ENCODE results near the gene PCDH1.
"Not testable (repeated sequence)": the region's sequence is repeated elsewhere in the genome, so short reads cannot be mapped to it uniquely, and the experiment has no call there.

PCDH1 gene

DNA sequence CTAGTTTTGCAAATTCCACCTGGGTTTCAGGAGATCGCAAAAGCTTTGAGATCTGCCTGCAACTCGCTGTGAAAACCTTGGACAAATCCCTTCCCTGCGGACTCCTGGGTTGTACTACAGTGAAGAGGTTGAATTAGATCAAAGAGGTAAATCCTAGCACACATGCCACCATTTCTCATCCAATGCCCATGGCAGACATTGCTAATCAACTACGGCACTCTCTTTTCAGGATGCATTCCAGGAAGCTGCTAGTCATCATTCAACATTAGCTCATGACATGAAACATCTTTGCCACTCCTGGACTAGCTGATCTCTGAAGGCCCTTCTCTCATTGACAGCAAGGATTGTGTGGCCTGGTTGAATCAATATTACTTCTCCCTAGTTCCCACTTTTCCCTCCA, 46.1 kb downstream of the PCDH1 start:
- no peak for DNase-seq (ENCODE audit: low read depth)

DNA sequence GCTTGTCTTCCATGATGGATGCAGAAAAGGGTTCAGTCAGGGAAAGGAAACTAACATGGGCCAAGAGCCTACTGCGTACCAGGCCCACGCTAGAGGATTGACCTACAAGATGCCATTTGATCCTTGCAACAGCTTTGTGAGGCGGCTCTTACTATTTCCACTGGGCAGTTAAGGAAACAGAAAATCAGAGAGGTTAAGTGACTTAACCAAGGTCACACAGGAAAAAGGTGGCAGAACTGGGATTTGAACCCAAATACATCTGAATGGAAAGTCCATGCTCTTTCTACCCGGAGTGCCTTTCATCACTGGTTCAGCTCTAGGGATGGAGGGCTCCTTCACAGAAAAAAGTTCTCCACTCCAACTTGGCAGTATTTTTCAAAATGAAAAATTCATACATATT, 50.0 kb downstream of the PCDH1 start:
- DNase-seq (ENCODE audit: low read depth): no peak

DNA sequence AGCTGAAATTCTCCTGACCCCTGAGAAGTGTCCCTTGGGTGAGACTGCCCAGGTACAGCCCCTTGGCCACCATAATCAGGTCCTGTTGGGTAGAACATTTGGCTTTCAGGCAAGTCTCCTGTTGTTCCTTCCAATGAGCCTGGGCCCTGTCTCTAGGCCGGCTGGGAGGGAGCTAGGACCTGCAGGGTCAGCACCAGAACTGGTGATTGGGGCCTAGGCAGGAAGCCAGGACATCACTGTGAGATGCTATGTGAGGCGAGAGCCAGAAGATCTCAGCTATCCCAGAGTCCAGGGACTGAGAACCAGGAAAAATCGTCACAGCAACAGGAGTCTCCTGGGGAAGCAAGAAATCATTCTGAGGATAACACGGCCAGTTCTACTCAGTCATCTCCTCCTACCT, 51.5 kb downstream of the PCDH1 start:
- DNase-seq (ENCODE audit: low read depth): no peak

DNA sequence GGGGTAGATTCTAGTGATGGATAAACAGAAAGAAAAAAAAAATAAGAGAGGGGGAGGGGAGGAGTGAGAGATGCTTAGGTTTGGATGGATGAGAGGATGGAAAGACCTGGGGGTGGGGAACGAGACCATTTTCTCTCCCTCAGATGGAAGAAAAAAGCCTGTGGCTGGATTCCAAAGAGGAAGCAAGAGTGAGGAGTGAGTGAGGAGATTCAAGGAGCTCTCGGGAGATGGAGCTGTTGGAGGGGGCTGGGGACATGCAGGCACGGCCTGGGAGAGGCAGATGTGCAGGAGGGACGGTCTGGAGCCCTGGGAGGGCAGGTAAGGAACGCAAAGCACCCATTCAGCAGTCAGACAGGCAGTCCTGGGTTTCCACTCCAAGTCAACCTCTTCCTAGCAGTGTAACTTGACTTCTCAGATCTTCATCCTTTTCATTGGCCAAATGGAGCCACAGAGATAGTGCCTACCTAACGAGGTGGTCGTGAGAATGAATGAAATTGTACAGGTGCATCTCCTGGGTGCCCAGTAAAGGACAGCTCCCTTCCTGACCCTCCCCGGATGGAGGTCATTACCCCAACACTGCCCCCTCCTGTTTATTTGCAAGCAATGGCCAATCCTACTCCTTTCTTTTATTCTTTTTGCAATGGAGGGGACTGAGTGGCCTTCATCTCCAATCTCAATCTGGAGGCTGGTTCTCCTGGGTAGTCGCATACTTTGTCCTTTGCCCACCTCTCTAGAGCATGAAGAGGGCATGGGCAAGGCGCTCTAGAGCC, 52.2 kb downstream of the PCDH1 start:
- no peak for DNase-seq (ENCODE audit: low read depth)

DNA sequence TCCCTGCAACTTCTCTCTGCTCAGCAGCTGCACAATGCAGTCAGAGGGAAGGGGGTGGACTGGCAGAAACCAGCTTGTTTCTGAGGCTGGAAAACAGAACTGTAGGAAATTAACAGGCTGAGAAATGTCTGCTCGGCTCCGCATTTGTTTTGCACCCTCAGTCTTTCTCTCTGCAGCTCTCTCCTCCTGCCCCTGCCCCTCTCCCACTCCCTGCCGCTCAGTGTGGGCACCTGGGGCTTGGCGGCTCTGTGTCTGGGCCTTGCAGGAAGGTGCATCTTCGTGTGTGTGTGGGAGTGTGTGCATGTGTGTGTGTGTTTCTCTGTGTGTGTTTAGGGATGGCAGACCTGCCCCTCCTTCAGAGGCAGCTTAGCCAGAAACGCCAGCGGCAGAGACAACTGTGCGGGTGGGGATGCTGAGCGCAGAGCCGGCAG, 53.0 kb downstream of the PCDH1 start:
- no peak for DNase-seq (ENCODE audit: low read depth)

DNA sequence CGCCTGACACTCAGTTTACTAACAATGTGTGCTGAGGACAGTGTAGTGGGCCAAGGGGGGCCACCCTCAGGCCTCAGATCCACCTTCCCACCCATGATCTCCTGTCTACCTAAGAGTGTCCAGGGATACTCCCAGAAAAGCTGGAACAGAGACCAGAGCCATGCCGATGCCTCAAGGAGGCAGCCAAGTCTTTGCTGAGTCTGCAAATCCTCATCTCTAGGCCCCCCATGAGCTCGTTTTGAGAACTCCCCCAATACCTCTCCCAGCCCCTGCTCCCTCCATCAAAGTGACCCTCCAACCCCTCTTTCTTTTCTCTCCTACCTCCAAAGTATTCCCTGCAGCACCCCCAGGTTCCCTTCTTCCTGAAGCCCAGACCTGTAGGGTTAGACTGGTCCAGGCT, 53.5 kb downstream of the PCDH1 start:
- DNase-seq (ENCODE audit: low read depth): no peak

DNA sequence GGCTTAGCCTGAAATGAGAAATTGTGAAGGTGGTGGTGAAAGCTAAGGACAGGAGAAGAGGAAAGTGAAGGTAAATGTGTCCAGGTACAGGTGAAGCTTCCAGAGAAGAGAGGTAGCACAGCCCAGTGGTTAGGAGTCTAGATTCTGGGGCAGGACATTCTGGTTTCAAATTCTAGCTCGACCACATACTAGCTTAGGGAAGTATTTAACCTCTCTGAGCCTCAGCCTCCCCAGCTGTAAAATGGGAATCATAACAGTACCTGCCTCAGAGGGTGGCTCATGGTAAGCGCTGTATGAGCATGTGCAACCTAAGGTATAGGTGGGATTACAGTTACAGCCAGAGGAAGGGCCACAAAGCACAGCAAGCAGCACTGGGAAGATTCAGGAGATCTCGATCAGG, 55.2 kb downstream of the PCDH1 start:
- DNase-seq (ENCODE audit: low read depth): no peak

DNA sequence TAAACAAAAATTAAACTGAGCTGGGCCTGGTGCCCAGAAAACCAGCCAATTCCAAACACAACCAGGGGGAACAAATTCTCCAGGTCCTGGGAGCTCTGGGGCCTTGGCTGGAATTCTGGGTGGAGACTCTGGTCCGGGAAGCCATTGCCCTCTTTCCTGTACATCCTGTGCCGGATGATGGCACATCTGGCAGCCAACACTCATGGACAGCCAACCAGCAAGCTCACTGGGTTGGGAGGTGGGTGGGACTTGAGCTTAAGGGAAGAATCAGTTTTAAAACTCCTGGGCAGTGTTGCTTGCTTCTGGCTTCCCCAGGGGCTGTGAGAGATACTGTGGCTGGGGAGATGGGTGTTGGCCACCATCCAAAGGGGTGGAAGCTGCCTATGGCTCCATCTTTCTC, 56.1 kb downstream of the PCDH1 start:
- no peak for DNase-seq (ENCODE audit: low read depth)

DNA sequence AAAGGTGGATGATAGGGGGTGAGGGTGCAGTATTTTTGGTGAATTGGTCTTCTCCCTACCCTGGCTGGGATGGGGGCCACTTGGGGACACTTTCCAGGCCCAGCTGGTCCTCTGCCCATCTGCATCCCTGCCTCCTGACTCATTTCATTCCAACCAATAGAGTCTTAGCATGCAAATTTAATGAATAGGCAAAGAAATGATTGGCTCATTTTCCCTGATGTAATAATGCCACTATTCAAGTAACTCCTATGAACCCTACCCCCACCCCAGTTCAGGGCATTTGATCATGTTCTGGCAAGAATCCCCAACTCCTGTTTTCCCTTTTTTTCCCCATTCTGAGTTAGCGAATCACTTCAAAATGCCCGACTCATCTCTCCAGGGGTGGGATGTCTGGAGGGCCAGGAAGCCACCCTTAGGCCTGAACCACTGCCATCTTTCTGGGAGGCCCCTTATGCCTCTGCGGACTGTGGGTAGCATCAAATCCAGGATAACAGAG, 56.7 kb downstream of the PCDH1 start:
- no peak for DNase-seq (ENCODE audit: low read depth)

DNA sequence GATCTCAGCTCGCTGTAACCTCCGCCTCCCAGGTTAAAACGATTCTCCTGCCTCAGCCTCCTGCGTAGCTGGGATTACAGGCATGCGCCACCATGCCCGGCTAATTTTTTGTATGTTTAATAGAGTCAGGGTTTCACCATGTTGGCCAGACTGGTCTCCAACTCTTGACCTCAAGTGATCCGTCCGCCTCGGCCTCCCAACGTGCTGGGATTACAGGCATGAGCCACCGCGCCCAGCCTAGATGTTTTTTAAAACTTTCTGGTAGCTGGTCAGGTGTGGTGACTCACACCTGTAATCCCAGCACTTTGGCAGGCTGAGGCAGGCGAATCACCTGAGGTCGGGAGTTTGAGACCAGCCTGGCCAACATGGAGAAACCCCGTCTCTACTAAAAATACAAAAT, 57.5 kb downstream of the PCDH1 start:
- not testable (repeated sequence) for DNase-seq (ENCODE audit: low read depth)

DNA sequence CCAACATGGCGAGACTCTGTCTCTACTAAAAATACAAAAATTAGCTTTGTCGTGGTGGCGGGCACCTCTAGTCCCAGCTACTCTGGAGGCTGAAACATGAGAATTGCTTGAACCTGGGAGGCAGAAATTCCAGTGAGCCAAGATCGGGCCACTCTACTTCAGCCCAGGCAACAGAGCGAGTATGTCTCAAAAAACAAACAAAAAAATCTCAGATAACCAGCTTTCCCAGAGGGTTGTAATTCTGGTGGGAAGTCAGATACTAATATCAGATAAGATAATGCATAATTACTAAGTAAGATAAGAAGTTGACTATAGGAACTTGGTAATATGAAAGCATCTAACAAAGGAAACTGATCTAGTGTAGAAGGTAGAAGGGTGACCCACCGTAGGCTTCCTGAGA, 60.6 kb downstream of the PCDH1 start:
- no peak for DNase-seq (ENCODE audit: low read depth)

DNA sequence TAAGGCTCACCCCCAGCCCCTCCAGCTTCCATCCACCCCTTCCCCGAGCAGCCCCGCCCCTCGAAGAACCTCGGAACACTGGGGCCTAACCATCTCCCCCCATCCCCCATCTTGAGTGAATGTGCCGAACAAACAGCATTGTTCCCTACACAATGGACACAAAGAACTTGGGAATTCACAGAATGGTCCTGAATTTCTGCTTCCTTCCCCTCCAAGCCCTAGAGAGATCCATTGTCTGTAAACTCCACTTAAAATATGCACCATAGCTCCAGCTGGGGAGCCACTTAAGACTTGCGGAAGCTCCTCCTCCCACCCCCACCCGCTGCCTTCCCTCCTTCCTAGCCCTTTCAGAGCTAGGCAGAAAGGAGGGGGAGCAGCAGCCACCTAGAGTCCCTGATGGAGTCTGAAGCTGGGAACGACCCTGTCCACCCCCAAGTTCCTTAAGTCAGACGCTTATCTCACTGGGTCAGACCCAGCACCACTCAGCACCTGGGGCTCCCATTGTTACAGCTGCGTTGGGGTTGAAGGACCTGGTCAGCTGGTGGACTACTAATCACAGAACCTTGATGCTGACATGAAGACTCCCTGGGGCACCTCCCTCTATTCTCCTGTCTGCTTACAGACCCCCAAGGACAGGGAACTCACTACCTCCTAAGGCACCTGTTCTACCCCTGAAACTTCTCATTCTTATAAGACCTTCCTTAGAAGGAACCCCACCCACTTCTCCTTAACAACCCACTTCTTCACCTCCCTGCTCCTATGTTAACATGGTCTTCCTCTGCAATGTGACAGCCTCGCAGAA, 61.4 kb downstream of the PCDH1 start:
- DNase-seq (ENCODE audit: low read depth): no peak

DNA sequence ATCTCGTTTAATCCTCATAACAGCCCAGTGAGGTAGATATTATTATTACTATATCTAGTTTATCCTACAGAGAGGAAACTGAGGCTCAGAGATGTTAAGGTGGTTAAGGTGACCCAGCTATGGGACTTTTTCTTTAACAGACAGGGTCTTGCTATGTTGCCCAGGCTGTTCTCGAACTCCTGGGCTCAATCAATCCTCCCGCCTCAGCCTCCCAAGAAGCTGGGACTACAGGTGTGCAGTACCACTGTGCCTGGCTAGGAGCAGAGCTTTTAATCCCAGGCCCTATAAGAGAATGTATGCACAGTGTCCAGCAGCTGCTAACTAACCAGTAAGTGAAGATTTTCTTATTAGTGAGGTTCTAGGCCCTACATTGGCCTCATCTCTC, 62.4 kb downstream of the PCDH1 start:
- no peak for DNase-seq (ENCODE audit: low read depth)

DNA sequence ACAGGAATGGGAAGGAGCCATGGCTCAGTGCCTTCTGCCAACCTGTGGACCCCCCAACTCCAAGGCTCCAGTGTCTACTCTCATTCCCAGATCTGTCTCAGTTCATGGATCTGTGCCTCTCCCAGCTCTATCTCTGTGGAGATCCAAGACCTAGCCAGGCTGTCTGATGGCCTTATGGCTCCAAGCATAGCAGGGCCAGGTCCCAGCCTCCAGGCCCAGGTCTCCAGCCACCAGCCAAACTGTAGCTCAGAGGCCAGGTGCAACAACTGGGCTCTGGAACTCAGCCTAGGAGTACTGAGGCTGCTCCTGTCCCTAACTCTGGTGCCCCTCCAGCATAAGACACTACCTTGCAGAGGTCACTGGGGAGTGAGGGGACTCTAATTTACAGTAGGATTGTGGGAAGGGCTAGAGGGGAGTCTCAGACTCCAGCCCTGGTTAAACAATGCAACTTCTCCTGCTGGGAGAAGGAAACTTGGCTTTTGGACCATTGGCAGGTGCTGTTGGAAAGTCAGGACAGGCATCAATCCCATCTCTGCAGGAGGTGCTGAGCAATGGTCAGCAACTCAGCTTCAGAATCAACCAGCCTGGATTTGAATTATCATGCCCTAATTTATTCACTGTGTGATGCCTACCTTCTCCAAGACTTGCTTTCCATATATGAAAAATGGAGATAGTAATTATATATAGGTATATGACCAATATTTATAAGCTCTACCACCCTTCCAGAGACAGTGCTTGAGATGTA, 63.0 kb downstream of the PCDH1 start:
- DNase-seq (ENCODE audit: low read depth): no peak

DNA sequence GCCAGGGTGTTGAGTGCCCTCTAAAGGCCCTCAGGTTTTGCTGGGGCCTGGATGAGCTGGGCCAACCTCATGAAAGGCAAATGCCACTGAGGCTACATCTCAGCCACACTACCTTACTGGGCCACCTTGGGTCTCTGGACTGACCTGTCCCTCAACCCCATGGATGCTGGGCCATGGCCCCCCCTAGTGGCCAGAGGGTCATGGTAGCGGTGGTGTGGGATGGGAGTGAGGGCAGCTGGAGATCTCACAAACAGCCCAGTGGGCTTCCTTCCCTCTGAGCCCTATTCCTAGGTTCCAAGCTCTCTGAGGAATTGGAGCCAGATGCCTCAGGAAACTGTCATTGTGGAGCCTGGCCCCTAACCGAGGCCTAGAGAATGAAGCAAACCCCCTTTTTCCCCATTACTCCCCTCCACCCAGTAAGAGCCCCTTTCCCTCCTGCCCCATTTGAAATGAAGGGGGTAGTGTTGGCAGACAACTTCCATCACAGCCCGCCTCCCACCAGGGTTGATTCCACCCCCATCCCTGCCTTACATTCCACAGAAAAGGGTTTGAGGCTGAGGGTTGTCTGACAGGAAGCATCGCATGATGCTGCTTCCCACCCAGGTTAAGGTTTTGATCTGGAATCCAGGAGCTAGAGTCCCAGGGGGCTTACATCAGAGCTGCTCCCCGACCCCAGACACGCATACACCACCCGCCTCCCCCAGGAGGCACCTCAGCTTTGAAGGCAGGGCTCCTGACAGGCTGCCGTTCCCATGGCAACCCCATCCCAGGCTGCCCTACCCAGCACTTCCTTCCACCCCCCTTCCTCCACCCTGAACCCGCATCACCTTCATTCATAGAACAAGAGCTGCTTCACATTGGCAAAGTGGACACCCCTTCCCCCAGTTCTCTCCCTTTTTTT, 63.9 kb downstream of the PCDH1 start:
- no peak for DNase-seq (ENCODE audit: low read depth)

DNA sequence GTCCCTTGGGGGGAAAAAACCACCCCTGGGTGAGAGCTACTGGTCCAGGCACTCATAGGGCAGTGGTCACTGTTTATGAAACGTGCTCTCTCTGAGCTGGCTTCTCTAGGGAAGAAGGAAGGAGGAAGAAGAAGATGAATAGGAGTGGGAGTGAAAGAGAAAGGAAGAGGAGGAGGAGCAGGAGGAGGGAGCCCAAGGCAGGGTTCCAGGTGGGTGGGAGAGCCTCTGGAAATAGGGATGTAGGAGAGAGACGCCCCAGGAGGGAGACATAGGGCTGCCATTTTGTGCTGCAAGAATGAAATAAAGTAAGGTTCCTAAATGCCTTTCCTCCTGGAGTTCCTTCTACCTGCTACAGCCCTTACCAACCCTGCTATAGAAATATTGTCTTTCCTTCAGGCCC, 65.7 kb downstream of the PCDH1 start:
- DNase-seq (ENCODE audit: low read depth): no peak

DNA sequence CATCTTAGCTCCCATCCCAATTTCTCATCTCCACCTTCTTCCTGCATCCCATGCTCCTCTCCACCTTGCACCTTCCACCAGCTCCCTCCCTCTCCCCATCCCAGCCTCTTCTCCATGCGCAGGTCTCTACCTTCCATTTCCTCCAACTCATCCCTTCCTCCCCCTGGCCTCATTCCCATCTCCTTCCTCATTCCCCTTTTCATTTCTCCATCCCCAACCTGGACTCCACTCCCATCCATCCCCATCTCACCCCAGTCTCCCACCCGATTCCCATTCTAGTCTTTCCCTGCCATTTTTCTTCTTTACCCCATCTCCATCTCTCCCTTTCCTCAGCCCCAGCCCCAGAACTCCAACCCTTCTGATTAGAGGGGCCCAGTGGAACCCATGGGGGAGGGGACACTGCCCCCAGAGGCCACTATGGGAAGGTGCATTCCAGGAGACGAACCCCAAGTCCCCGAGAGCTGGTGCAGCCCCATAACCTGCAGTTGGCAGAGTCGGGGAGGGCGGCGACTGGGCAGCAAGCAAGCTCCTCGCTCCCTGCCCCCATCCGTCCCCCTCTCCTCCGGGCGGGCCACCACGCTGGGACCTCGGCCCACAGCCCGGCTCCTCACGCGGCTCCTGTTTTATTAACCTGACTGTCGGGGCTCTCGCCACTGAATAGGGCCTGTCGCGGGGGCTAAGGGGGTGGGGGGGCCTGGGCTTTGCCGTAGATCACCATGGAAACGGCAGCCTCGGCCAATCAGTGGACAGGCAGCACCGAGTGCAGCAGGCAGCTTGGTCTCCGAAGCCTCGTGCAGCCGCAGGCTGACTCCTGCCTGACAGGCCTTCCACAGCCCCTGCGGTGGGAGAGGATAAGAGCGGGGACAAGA, 66.7 kb downstream of the PCDH1 start:
- DNase-seq (ENCODE audit: low read depth): no peak

DNA sequence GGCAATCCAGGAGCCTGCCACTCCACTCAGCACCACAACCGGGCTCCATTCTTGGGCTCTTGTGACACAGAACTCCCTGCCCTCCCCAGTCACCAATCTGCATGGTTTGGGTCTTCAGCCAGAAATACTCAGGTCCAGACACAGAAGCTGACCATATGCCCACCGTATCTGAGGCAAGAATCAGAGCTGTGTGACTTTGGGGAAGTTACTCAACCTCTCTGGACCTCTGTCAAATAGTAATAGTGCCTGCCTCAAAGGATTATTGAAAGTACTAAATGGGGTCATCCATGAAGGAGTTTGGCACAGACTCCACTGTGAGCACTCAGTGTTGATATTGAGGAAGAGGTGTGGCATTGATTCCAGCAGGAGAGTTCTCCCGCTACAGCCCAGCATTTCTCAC, 67.5 kb downstream of the PCDH1 start:
- no peak for DNase-seq (ENCODE audit: low read depth)

DNA sequence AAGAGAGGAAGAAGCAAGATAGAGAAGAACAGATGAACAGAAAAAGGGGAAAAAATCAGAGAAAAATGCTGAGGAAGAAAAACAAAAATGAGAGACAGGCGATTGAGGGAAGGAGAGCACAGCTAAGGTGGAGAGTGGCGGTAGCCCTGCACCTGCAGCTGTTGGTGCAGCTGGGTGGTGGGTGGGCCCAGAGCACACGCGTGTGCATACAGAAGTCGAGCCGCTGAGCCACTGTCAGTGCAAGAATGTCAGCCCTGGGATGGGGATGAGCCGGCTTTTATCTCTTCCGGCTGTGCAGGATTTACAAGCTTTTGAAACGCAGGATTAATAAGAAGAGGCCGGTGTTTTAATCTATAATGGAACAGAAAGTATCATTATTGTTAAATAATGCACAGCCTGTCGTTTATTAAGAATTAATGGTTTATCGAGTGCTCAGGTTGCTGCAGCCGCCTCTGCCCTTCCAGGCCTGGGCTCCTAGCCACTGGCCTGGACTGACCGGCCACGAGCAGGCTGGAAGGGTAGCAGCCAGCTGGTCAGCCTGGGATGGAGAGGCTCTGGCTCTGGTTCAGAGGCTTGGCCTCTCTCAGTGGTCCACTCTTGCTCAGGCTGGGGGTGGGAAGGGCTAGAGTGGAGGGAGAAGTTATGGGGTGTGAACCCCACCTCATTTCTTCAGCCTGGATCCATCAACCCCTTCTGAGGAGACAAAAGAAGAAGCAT, 68.7 kb downstream of the PCDH1 start:
- no peak for DNase-seq (ENCODE audit: low read depth)

DNA sequence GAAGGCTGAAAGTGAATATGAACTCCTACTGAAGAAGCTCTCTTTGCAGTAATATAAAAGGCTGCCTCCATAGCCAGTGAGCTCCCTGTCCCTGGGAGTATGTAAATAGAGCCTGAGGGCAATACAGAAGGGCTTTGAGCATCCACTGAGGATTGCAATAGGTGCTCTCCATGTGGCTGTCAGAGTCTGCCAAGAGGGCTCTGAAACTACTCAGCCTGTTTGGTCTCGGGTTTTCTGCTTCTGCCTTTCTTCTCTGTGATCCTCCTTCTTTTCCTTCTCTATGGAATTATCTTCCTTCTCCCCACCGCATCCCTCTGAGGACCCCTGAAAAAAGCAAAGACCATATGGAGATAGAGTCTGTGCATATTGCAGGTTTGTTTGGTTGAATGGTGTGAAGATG, 69.4 kb downstream of the PCDH1 start:
- DNase-seq (ENCODE audit: low read depth): no peak
